ENCODE measurements around the gene ADIPOR2.

- TF ChIP-seq, protein P1, sequence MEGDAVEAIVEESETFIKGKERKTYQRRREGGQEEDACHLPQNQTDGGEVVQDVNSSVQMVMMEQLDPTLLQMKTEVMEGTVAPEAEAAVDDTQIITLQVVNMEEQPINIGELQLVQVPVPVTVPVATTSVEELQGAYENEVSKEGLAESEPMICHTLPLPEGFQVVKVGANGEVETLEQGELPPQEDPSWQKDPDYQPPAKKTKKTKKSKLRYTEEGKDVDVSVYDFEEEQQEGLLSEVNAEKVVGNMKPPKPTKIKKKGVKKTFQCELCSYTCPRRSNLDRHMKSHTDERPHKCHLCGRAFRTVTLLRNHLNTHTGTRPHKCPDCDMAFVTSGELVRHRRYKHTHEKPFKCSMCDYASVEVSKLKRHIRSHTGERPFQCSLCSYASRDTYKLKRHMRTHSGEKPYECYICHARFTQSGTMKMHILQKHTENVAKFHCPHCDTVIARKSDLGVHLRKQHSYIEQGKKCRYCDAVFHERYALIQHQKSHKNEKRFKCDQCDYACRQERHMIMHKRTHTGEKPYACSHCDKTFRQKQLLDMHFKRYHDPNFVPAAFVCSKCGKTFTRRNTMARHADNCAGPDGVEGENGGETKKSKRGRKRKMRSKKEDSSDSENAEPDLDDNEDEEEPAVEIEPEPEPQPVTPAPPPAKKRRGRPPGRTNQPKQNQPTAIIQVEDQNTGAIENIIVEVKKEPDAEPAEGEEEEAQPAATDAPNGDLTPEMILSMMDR (IDR thresholded peaks at IDR 0.05) = no peak
- no peak for TF ChIP-seq POLR2A (IDR thresholded peaks at IDR 0.05)
Observed at GRCh38 chr12:1810931-1811280, 120.0 kb downstream of the ADIPOR2 start.
